HG02870 (cell line): Measurements from ENCODE around the gene NUDT4.
"Not testable (repeated sequence)": the region's sequence is repeated elsewhere in the genome, so short reads cannot be mapped to it uniquely, and the experiment has no call there.

Experiments
- ATAC-seq: cut with Tn5 transposase; IDR thresholded peaks from one replicate; pipeline ENCODE4 v1.9.1; 2021; ENCODE audit warnings: mild to moderate bottlenecking, moderate library complexity; ENCODE audit not compliant: unreplicated experiment

NUDT4 gene

GRCh38 chr12:93425736-93426411 is 48.1 kb downstream of the NUDT4 start:
- no peak for ATAC-seq

DNA sequence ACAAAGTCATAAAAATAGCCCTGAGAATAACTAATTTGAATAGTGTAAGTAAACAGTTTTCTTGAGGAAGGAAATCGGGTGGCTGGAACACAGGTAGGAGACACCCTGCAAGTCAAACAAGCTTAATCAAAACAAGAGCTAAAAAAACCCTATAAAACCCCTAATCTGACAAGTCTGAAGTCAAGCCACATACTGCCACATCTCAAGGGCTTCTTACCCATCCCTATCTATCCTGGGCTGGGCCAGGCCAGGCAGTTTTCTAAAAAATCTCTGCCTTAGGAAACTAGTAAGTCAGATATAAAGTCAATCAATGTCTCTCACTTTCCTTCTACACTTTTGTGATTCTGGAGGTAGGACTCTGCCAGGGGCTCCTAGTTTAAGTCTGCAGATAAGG is 48.7 kb downstream of the NUDT4 start:
- ATAC-seq, result no peak

DNA sequence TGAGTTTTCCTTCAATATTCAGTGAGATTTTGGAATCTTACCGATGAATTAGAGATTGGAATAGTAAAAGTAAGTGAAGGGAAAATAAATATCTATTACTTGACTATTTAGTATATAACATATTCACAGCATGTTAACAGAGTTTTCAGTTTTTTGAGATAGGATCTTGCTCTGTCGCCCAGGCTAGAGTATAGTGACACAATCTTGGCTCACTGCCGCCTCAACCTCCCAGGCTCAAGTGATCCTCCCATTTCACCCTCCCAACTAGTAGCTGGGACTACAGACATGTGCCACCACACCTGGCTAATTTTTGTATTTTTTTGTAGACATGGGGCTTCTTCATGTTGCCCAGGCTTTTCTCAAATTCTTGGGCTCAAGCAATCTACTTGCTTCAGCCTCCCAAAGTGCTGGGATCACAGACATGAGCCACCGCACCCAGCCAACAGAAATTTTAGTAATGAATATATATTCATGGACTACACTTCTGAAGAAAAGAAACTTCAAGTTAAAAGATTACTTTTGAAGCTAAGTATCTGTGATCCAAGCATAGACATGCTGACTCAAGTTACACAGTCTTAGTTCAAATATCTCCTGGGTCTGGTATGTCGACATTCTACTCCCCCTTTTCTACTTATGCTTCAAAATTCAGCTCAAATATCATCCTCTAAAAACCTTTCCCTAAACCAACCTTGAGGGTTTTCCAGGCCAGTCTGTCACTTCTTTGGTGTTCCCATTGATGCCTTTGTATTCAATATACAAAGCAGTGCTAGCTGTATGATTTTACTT is 50.2 kb downstream of the NUDT4 start:
- no peak for ATAC-seq

DNA sequence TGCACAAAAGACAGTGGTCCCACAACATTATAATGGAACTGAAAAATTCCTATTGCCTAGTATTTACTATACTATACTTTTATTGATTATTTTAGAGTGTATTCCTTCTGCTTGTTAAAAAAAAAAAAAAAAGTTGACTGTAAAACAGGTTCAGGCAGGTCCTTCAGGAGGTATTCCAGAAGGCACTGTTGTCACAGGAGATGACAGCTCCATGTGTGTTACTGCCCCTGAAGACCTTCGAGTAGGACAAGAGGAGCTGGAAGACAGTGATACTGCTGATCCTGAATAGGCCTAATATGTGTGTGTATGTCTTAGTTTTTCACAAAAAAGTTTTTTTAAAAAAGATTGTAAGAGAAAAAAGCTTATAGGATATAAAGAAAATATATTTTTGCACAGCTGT is 51.7 kb downstream of the NUDT4 start:
- ATAC-seq, result no peak

DNA sequence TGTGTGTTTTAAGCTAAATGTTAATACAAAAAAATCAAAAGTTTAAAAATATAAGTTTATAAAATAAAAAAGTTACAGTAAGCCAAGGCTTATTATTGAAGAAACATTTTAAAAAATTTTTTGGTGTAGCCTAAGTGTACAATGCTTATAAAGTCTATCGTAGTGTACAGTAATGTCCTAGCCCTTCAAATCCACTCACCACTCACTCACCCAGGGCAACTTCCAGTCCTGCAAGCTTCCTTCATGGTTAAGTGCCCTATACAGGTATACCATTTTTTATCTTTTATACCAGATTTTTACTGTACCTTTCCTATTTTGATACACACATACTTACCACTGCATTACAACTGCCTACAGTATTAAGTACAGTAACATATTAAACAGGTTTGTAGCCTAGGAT is 52.1 kb downstream of the NUDT4 start:
- no peak for ATAC-seq

- no peak for ATAC-seq
Measured at GRCh38 chr12:93430280-93430679, 52.6 kb downstream of the NUDT4 start.

DNA sequence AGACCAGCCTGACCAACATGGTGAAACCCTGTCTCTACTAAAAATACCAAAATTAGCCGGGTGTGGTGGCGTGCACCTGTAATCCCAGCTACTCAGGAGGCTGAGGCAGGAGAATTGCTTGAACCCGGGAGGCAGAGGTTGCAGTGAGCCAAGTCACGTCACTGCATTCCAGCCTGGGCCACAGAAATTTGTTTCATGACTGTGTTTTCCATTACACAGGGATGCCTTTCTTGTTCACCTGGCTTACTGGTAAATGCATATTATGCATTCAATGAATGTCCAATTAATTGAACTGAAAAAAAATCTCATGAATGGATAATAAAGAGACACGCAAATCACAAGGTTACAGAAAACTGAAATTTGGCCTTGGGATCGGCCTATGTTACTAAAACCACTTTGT is 54.3 kb downstream of the NUDT4 start:
- not testable (repeated sequence) for ATAC-seq

DNA sequence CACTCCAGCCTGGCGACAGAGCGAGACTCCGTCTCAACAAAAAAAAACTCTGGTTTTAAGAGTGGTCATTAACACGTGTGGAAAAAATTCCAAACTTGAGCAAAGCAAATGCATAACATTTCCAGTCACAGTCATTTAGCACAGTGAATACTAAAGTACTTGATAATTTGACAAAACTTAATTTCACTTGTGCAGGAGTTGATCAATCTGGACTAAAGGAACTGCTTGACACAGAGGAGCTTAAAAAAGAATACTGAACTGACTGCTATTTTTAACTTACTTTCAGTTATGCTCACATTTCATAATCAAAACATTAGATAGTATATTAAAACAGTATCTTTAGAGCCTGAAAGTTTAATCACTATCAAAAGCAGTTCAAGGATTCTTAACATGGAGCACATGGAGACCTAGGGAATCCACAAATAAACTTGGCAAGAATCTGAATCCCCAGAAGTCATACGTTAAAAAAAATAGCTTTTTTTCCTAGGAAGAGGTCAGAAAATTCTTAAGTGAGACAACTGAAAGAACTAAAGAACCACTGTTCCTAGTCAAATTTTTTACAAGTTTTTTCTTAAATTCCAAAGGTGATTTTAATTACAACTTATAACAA is 56.6 kb downstream of the NUDT4 start:
- ATAC-seq, result no peak

DNA sequence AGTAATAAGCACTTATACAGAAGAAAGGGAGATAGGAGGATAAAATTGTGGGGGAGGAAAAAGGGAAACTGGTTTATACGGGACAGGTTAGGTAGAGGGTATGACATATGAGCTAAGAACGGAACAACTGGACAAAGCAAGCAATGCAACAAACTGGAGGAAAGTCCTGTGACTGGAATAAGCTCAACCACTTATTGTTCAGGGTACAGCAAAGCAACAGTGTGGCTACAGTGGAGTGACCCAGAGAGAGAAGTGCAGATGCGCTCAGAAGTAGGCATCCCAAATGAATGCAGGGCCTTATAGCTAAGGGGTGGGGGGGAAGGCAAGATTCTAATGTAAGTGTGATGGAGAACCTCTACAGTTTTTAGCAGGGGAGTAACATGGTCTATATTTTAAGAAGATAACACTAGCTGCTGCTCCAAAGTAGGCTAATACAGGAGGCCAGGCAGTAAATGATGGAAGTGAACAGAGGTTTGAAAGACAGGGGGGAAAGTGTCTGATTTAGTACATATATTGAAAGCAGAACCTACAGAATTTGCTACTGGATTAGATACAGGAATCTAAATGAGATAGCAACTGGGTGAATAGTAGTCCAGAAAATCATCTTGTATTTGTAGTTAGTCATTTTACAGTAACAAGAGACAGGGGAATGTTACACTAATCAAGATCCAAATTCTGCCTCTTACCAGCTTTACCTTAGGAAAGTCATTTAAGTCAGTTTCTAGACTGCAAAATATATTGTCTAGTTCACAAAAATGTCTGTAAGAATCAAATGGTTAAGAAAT is 60.7 kb downstream of the NUDT4 start:
- ATAC-seq, result no peak

DNA sequence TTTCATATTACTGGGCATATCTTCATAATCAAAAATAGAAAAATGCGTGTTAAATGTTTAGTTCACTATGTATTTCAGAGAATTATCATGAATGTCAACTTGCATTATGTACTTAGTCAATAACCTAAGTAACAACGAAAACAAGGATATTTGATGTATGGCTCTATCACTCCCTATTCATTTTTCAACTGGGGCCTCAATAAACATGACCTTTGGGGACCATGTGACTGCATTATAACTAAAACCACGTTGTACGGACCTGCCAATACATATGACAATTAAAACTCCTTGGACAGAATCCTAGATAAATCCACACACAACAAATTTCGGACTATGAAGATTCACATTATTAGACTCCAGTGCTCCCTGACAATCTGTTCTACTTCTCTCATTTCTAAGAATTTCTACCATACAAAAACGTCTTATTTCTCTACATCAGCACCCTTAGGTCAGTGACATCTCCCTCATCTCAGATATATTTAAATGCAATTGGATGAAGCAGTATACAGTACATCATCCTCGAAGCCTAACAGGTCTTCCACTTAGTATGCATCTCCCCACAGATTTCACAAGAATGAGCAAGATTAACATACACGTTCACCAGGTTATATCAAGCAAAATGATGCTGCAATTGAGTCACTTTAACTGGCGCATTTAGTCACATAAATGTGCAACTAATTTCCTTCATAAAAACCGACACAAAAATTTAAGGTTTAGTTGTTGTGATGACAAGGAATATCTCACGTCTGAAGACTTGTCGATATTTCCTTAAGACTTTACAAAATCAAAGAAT is 62.5 kb downstream of the NUDT4 start:
- ATAC-seq, result no peak

GRCh38 chr12:93441081-93441616 is 63.4 kb downstream of the NUDT4 start:
- no peak for ATAC-seq

DNA sequence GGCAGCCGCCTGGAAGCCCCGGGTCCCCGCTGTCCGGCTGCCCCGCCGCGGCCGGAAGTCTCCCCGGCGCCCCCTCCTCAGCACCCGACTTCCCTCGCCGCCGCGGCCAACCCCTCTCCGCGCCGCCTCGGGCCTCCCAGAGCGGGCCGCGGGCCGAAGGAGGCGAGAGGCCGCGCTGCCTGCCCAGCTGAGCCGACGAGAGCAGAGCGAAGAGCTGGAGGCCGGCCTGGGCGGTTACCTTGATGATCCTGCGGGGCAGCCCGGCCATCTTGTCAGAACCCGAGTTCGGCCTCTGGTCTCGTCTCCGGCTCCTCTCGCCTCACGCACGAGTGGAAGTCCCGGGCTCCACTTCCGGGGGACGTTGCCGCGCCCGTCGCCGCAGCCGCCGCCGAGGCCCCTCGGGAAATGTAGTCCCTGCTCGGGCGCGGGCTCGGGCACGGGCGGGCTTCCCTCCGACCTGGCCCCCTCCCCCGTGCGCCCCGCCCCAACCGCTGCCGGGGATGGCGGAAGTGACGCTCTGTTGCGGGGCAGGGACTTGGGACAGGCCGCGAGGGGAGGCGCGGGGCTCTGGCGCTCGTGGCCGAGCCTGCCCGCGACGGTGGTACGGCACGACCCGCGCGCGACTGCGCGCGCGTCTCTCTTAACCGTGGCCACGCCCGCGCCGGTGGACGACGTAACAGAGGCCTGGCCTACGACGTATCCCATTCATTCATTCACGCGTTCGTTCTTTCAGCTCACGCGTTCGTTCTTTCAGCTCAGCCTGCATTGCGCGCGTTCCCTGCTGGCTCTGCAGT is 64.1 kb downstream of the NUDT4 start, which contains the start of gene UBE2N:
TSS of gene UBE2N (minus strand) at position 331 of the 794 bp plus-strand sequence. CDS start at position 268, 63 bp downstream.
- peak; percentile 79 for ATAC-seq

DNA sequence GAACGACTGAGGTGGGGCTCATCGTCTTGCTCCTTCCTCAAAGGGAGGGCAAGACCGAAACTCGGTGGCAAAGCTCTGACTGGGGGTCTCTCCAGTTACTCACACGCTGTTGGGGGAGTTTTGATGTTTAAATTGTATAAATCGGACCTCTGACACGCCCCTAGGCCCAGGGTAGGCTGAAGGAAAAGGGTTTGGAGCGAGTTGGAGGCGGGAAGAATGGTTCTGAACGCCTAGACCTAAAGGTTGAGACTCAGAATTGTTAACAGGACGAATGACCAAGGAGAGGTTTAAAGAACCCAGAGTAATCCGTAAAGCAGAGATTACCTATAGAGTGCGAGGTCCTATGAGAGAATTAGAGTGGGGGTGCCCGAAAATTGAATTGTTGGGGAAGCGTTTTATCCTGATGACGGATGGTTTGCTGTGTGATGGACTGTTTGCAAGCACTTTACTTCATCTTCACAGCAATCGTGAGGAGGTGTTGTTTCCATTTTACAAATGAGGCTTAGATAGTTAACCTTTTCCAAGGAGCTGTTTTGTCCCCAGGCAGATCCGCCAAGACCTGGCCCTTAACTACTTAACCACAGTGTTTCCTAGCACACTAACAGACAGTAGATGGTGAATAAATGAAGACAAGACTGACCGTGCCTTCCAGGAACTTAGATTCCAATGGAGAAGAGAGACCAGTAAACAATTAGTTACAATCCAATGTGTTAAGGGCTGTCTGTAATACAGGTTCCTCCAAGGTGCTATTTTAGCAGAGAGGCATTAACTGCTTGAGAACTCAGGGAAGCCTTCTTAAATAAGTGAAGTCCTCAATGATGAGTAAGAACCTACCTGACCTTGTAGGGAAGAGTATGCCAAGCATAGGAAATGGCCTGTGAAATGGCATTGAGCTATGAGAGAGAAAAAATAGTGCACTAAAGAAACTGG is 65.0 kb downstream of the NUDT4 start:
- no peak for ATAC-seq

DNA sequence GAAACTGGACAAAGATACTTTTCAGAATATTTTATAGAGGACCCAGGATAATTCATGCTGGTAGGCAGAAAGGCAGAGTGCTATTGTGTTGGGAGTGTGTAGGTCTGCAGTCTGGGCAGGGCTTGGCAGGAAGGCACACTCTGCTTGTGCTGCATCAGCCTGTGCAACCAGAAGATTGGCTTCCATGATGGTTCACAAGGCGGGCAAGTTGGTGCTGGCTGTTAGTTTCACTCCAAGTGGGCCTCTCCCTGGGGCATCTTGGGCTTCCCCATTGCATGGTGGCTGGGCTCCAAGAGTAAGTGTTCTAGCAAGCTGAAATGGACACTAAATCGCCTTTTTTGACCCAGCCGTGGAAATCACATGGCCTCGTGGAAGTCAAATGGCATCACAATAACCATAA is 65.9 kb downstream of the NUDT4 start:
- no peak for ATAC-seq

GRCh38 chr12:93447555-93448290 is 70.0 kb downstream of the NUDT4 start:
- ATAC-seq, result no peak

GRCh38 chr12:93448796-93449195 is 71.1 kb downstream of the NUDT4 start:
- ATAC-seq, result no peak

GRCh38 chr12:93449277-93449676 is 71.6 kb downstream of the NUDT4 start:
- no peak for ATAC-seq
